PC-9 (cell line): ENCODE results near the gene SPTAN1.

Source experiments
- CTCF ChIP-seq: fragments of 200-600 bp; sonication (generic); conservative IDR thresholded peaks from 2 replicates; pipeline ENCODE4 v1.6.1; 2017; ENCODE audit warnings: mixed run types, antibody characterized with exemption, mild to moderate bottlenecking, moderate library complexity
- EZH2 ChIP-seq: fragments of 200-600 bp; sonication (generic); IDR thresholded peaks from 2 replicates; pipeline ENCODE4 v1.8.0; 2017; ENCODE audit warnings: antibody characterized with exemption, low read depth

GRCh38 chr9:128614728-128615127, 62.3 kb downstream of the SPTAN1 start:
- TF ChIP-seq CTCF (no peak), EZH2 (no peak)
